Measurements from ENCODE around the gene GRIPAP1.
A peak's percentile ranks its signal among the peaks of the same experiment; 100 is the strongest.

DNA sequence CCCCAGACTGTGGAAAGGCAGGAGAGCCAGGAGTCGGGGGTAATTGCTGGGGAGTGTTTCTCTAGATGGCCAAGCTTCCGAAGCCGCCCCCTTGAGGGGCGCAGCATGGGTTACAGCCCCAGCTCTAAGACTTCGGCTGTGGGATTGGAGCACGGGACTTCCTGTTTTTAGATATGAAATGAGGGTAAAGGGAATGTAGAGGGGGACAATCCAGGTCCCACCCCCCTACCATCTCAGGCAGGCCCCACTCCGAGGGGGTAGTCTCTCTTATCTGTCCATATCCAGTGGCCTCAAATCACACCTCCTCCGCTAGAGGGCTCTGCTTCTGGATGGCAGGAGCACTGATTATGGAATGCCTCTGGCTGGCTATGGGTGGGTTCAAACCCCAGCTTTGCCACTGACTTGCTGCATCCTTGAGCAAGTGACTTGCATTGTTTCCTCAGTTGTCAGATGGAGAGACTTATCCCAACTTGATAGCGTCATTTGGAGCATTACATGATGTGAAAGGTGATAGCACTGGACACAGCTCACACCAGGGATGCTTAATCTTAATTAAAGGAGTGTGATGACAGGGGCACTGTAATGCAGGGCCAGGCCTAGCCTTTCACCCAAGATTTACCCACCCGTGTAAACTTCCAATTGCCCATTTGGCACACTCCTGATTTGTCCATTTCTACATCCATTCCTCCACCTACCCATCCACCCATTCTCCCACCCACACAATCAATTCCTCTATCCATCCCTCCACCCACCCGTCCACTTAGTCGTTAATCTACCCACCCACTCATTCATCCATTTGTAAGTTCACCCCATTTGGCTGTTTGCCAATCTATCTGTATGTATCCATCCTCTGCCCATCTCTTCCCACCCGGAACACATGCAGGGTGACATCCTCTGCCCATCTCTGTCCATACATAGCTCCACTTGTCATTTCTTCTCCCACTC is 29.6 kb downstream of the GRIPAP1 start:
- TF ChIP-seq, protein P1, sequence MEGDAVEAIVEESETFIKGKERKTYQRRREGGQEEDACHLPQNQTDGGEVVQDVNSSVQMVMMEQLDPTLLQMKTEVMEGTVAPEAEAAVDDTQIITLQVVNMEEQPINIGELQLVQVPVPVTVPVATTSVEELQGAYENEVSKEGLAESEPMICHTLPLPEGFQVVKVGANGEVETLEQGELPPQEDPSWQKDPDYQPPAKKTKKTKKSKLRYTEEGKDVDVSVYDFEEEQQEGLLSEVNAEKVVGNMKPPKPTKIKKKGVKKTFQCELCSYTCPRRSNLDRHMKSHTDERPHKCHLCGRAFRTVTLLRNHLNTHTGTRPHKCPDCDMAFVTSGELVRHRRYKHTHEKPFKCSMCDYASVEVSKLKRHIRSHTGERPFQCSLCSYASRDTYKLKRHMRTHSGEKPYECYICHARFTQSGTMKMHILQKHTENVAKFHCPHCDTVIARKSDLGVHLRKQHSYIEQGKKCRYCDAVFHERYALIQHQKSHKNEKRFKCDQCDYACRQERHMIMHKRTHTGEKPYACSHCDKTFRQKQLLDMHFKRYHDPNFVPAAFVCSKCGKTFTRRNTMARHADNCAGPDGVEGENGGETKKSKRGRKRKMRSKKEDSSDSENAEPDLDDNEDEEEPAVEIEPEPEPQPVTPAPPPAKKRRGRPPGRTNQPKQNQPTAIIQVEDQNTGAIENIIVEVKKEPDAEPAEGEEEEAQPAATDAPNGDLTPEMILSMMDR (IDR thresholded peaks at IDR 0.05; ENCODE audit: low read length): peak; percentile 49
- no peak for TF ChIP-seq EZH2 (optimal IDR thresholded peaks at IDR 0.05; ENCODE audit: low read depth, low read length)
- TF ChIP-seq EZH2phosphoT487 (IDR thresholded peaks at IDR 0.05; ENCODE audit: low read length): no peak

Data from MM.1S (cell line).